ENCODE measurements around the gene USP8. TPM values are rescaled to one million over a fixed set of nuclear protein-coding genes. Genes with fewer than 3 reads are reported as not detected.

Gene USP8
- polyA plus RNA-seq, 1 donor from 2014 or later = 31.8 TPM

DNA sequence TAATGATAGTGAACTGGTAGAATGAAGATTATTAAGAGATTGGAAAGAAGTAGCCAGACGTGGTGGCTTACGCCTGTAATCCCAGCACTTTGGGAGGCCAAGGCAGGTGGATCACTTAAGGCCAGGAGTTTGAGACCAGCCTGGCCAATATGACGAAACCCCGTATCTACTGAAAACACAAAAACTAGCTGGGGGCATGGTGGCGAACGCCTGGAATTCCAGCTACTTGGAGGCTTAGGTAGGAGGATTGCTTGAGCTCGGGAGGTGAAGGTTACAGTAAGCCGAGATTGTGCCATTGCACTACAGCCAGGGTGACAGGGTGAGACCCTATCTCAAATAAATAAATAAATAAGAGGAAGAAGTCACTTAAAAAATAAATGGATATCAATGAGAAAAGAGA, 14.0 kb downstream of the USP8 start:
- Histone ChIP-seq H3K9me2 (ENCODE audit: insufficient read depth, low read length) (no peaks in the 10 kb centered on the region), H2AFZ (ENCODE audit: low read depth, low read length) (no peak overlapping the region), H3K36me3 (ENCODE audit: insufficient read depth, low read length) (no peaks in the 10 kb centered on the region), H3K79me2 (replicated peaks; ENCODE audit: insufficient read depth, low read length) (peaks cover 16% of the 10 kb centered on the region), H3F3A (ENCODE audit: insufficient read depth, low read length, poor library complexity, severe bottlenecking) (no peaks in the 10 kb centered on the region), H3K9ac (ENCODE audit: low read length) (no peak overlapping the region), H3K4me3 (ENCODE audit: low read length) (no peak overlapping the region), H3K9me3 (ENCODE audit: low read length) (no peaks in the 10 kb centered on the region), H3K27ac (ENCODE audit: low read length) (no peak overlapping the region), H3K27me3 (ENCODE audit: insufficient read depth, low read depth, low read length) (no peaks in the 10 kb centered on the region), H4K20me1 (ENCODE audit: insufficient read depth) (no peaks in the 10 kb centered on the region), H3K4me2 (ENCODE audit: low read length) (no peak overlapping the region)
- TF ChIP-seq SMC3 (conservative IDR thresholded peaks at IDR 0.05; ENCODE audit: poor library complexity) (no peak), EZH2 (IDR thresholded peaks at IDR 0.05; ENCODE audit: borderline replicate concordance, insufficient read depth, low read length, poor library complexity, severe bottlenecking) (no peak), RAD21 (conservative IDR thresholded peaks at IDR 0.05) (no peak), EP300 (conservative IDR thresholded peaks at IDR 0.05; ENCODE audit: poor library complexity, severe bottlenecking) (no peak), MXI1 (conservative IDR thresholded peaks at IDR 0.05; ENCODE audit: poor library complexity, severe bottlenecking) (no peak), TAF1 (IDR thresholded peaks at IDR 0.05; ENCODE audit: low read depth) (no peak), POLR2AphosphoS5 (IDR thresholded peaks at IDR 0.05) (no peak)
- TF ChIP-seq, protein P1, sequence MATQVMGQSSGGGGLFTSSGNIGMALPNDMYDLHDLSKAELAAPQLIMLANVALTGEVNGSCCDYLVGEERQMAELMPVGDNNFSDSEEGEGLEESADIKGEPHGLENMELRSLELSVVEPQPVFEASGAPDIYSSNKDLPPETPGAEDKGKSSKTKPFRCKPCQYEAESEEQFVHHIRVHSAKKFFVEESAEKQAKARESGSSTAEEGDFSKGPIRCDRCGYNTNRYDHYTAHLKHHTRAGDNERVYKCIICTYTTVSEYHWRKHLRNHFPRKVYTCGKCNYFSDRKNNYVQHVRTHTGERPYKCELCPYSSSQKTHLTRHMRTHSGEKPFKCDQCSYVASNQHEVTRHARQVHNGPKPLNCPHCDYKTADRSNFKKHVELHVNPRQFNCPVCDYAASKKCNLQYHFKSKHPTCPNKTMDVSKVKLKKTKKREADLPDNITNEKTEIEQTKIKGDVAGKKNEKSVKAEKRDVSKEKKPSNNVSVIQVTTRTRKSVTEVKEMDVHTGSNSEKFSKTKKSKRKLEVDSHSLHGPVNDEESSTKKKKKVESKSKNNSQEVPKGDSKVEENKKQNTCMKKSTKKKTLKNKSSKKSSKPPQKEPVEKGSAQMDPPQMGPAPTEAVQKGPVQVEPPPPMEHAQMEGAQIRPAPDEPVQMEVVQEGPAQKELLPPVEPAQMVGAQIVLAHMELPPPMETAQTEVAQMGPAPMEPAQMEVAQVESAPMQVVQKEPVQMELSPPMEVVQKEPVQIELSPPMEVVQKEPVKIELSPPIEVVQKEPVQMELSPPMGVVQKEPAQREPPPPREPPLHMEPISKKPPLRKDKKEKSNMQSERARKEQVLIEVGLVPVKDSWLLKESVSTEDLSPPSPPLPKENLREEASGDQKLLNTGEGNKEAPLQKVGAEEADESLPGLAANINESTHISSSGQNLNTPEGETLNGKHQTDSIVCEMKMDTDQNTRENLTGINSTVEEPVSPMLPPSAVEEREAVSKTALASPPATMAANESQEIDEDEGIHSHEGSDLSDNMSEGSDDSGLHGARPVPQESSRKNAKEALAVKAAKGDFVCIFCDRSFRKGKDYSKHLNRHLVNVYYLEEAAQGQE (IDR thresholded peaks at IDR 0.05; ENCODE audit: borderline replicate concordance) = no peak
- TF ChIP-seq, protein P2, sequence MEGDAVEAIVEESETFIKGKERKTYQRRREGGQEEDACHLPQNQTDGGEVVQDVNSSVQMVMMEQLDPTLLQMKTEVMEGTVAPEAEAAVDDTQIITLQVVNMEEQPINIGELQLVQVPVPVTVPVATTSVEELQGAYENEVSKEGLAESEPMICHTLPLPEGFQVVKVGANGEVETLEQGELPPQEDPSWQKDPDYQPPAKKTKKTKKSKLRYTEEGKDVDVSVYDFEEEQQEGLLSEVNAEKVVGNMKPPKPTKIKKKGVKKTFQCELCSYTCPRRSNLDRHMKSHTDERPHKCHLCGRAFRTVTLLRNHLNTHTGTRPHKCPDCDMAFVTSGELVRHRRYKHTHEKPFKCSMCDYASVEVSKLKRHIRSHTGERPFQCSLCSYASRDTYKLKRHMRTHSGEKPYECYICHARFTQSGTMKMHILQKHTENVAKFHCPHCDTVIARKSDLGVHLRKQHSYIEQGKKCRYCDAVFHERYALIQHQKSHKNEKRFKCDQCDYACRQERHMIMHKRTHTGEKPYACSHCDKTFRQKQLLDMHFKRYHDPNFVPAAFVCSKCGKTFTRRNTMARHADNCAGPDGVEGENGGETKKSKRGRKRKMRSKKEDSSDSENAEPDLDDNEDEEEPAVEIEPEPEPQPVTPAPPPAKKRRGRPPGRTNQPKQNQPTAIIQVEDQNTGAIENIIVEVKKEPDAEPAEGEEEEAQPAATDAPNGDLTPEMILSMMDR (IDR thresholded peaks at IDR 0.05; ENCODE audit: poor library complexity, severe bottlenecking) = no peak

DNA sequence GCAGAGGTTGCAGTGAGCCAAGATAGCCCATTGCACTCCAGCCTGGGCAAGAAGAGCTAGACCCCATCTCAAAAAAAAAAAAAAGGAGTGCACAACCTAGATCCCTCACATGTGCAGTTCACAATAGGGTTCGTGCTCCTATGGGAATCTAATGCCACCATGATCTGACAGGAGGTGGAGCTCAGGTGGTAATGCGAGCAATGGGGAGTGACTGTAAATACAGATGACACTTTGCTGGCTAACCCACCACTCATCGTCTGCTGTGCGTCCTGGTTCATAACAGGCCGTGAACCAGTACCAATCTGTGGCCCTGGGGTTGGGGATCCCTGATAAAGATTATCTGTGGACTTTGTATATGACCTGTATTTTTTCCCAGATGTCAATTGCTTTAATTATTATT, 16.7 kb downstream of the USP8 start:
- no peaks in the 10 kb centered on the region for H3K36me3 ChIP-seq (ENCODE audit: insufficient read depth, low read length)
- H4K20me1 ChIP-seq (ENCODE audit: insufficient read depth) = no peaks in the 10 kb centered on the region
- H3K9me3 ChIP-seq (ENCODE audit: low read length) = no peaks in the 10 kb centered on the region

More for the DNA sequence above, 16.7 kb downstream of the USP8 start:
- Histone ChIP-seq H3K4me2 (ENCODE audit: low read length) (no peak overlapping the region), H3K27me3 (ENCODE audit: insufficient read depth, low read depth, low read length) (no peaks in the 10 kb centered on the region), H2AFZ (ENCODE audit: low read depth, low read length) (no peak overlapping the region), H3F3A (ENCODE audit: insufficient read depth, low read length, poor library complexity, severe bottlenecking) (no peaks in the 10 kb centered on the region), H3K27ac (ENCODE audit: low read length) (no peak overlapping the region), H3K9me2 (ENCODE audit: insufficient read depth, low read length) (no peaks in the 10 kb centered on the region), H3K4me3 (ENCODE audit: low read length) (no peak overlapping the region), H3K79me2 (replicated peaks; ENCODE audit: insufficient read depth, low read length) (peaks cover 16% of the 10 kb centered on the region), H3K9ac (ENCODE audit: low read length) (no peak overlapping the region)
- TF ChIP-seq TAF1 (IDR thresholded peaks at IDR 0.05; ENCODE audit: low read depth) (no peak), EP300 (conservative IDR thresholded peaks at IDR 0.05; ENCODE audit: poor library complexity, severe bottlenecking) (no peak), POLR2AphosphoS5 (IDR thresholded peaks at IDR 0.05) (no peak), MXI1 (conservative IDR thresholded peaks at IDR 0.05; ENCODE audit: poor library complexity, severe bottlenecking) (no peak), SMC3 (conservative IDR thresholded peaks at IDR 0.05; ENCODE audit: poor library complexity) (no peak), EZH2 (IDR thresholded peaks at IDR 0.05; ENCODE audit: borderline replicate concordance, insufficient read depth, low read length, poor library complexity, severe bottlenecking) (no peak), RAD21 (conservative IDR thresholded peaks at IDR 0.05) (no peak)
- TF ChIP-seq, protein P1 (IDR thresholded peaks at IDR 0.05; ENCODE audit: borderline replicate concordance) = no peak
- TF ChIP-seq, protein P2 (IDR thresholded peaks at IDR 0.05; ENCODE audit: poor library complexity, severe bottlenecking) = no peak
